Neural crest cell (in vitro differentiated cells): ENCODE data around the gene FYB2. TPM values are rescaled to one million over a fixed set of nuclear protein-coding genes. Genes with fewer than 3 reads are reported as not detected.

Experiments used
- DNase-seq: peaks from one replicate; pipeline ENCODE4 v3.0.0; 2021; ENCODE audit warnings: low read depth, mixed read lengths, low spot score
- H3K27ac Mint-ChIP-seq: one replicate; pipeline ENCODE4 v1.8.0; 2021; ENCODE audit warnings: mild to moderate bottlenecking, mixed read lengths; ENCODE audit not compliant: unreplicated experiment
- H3K27me3 Mint-ChIP-seq: 2 replicates; pipeline ENCODE4 v1.8.0; 2021; ENCODE audit warnings: low read depth, mild to moderate bottlenecking, mixed read lengths
- H3K36me3 Mint-ChIP-seq: 2 replicates; pipeline ENCODE4 v1.8.0; 2021; ENCODE audit warnings: low read depth, mild to moderate bottlenecking, mixed read lengths
- H3K4me1 Mint-ChIP-seq: 2 replicates; pipeline ENCODE4 v1.8.0; 2021; ENCODE audit warnings: mixed read lengths
- H3K4me3 Mint-ChIP-seq: one replicate; pipeline ENCODE4 v1.8.0; 2021; ENCODE audit warnings: mild to moderate bottlenecking, mixed read lengths
- H3K9me3 Mint-ChIP-seq: 2 replicates; pipeline ENCODE4 v1.8.0; 2021; ENCODE audit warnings: mixed read lengths
- total RNA-seq: library from RNA; stranded (reverse); gene quantifications from 2 replicates; pipeline ENCODE4 v1.2.1, GENCODE V29; 2021
- TF ChIP-seq, protein P1 (sequence below): fragments of 200-600 bp; sonication (generic); conservative IDR thresholded peaks from 2 replicates; pipeline ENCODE4 v1.5.0; 2021; ENCODE audit warnings: antibody characterized with exemption, mild to moderate bottlenecking

The FYB2 gene
- total RNA-seq, 1 donor from 2014 or later = not detected

DNA sequence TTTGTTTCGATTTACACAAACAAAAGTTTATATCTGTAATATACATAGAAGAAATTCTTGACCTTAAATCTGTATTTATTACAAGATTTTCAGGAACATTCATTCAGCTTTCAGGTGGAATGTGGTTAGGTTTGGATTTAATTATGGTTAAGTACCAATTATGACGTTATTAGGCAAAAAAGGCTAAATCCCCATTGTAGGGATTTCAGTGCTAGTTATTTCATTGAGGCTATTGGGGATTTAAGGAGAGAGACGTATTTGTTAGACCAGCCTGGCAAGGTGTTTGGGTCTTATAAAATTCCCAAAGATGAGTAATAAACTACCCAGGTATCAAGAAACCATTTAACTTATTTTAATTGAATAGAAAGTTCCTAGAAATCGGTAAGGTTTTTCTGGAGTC, 148.1 kb downstream of the FYB2 start:
- H3K27ac Mint-ChIP-seq = no peak overlapping the region
- H3K36me3 Mint-ChIP-seq = no peaks in the 10 kb centered on the region
- TF ChIP-seq, protein P1, sequence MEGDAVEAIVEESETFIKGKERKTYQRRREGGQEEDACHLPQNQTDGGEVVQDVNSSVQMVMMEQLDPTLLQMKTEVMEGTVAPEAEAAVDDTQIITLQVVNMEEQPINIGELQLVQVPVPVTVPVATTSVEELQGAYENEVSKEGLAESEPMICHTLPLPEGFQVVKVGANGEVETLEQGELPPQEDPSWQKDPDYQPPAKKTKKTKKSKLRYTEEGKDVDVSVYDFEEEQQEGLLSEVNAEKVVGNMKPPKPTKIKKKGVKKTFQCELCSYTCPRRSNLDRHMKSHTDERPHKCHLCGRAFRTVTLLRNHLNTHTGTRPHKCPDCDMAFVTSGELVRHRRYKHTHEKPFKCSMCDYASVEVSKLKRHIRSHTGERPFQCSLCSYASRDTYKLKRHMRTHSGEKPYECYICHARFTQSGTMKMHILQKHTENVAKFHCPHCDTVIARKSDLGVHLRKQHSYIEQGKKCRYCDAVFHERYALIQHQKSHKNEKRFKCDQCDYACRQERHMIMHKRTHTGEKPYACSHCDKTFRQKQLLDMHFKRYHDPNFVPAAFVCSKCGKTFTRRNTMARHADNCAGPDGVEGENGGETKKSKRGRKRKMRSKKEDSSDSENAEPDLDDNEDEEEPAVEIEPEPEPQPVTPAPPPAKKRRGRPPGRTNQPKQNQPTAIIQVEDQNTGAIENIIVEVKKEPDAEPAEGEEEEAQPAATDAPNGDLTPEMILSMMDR = no peak
- H3K4me3 Mint-ChIP-seq = no peak overlapping the region
- H3K27me3 Mint-ChIP-seq = no peaks in the 10 kb centered on the region
- no peak for DNase-seq
- H3K9me3 Mint-ChIP-seq = no peaks in the 10 kb centered on the region
- H3K4me1 Mint-ChIP-seq = no peaks in the 10 kb centered on the region

- no peaks in the 10 kb centered on the region for H3K9me3 Mint-ChIP-seq
- no peak for DNase-seq
- H3K27ac Mint-ChIP-seq = no peak overlapping the region
- TF ChIP-seq, protein P1 = no peak
- H3K4me1 Mint-ChIP-seq = no peaks in the 10 kb centered on the region
- H3K27me3 Mint-ChIP-seq = no peaks in the 10 kb centered on the region
- H3K36me3 Mint-ChIP-seq = no peaks in the 10 kb centered on the region
- H3K4me3 Mint-ChIP-seq = no peak overlapping the region
Observed at GRCh38 chr1:56670350-56670749, 148.9 kb downstream of the FYB2 start.

Other genes starting within 250 kb of the FYB2 start
- 21.2 and 24.7 TPM in 2 replicates for gene PLPP3, start 239.8 kb downstream of the FYB2 start, total RNA-seq
- 4.8 and 4.9 TPM in 2 replicates for gene PRKAA2, start 174.1 kb downstream of the FYB2 start, total RNA-seq
- not detected in 2 replicates for gene C8A, start 35.4 kb upstream of the FYB2 start, total RNA-seq
- not detected in 2 replicates for gene C8B, start 146.6 kb upstream of the FYB2 start, total RNA-seq